Activated B cell treated with CpG ODN at 0.5 μM for 24 hours (primary cell): Measurements from ENCODE around the gene CLTCL1. TPM values are rescaled to one million over a fixed set of nuclear protein-coding genes. Genes with fewer than 3 reads are reported as not detected.
"Not testable (repeated sequence)": the region's sequence is repeated elsewhere in the genome, so short reads cannot be mapped to it uniquely, and the experiment has no call there.

Experiments
- ATAC-seq: fragments of 200-7000 bp; cut with Tn5 transposase; one replicate; pipeline ENCODE4 v1.10.0; 2021; ENCODE audit warnings: low read depth, mild to moderate bottlenecking, moderate library complexity
- CTCF ChIA-PET: fragments of 350-600 bp; sonication (Branson Sonifier 250); formaldehyde crosslinking; loops from one replicate; lab custom pipeline; 2021; ENCODE audit warnings: antibody characterized with exemption; lab: Charles Lee
- POLR2A ChIA-PET: fragments of 350-600 bp; sonication (Branson Sonifier 250); formaldehyde crosslinking; loops from one replicate; lab custom pipeline; 2021; ENCODE audit warnings: antibody characterized with exemption; lab: Charles Lee
- DNase-seq: peaks from one replicate; pipeline ENCODE4 v3.0.0; 2022
- H3K27ac Mint-ChIP-seq: one replicate; pipeline ENCODE4 v1.8.0; 2020; ENCODE audit warnings: mixed read lengths
- H3K27me3 Mint-ChIP-seq: one replicate; pipeline ENCODE4 v1.8.0; 2021; ENCODE audit warnings: mixed read lengths
- H3K36me3 Mint-ChIP-seq: one replicate; pipeline ENCODE4 v1.8.0; 2021; ENCODE audit warnings: low read depth, mixed read lengths
- H3K4me1 Mint-ChIP-seq: one replicate; pipeline ENCODE4 v1.8.0; 2021; ENCODE audit warnings: mixed read lengths
- H3K4me3 Mint-ChIP-seq: one replicate; pipeline ENCODE4 v1.8.0; 2020; ENCODE audit warnings: mild to moderate bottlenecking, mixed read lengths
- H3K9me3 Mint-ChIP-seq: one replicate; pipeline ENCODE4 v1.8.0; 2020; ENCODE audit warnings: mixed read lengths
- CTCF ChIP-seq: fragments of 200-600 bp; IDR thresholded peaks from one replicate; pipeline ENCODE4 v1.8.0; 2022; ENCODE audit warnings: antibody characterized with exemption, mild to moderate bottlenecking
- intact Hi-C: fragments of 100-400 bp; cut with micrococcal nuclease; formaldehyde crosslinking; loops from one replicate; pipeline ENCODE4 v1.15.1; 2024
- total RNA-seq: library from RNA; stranded (reverse); gene quantifications from 2 replicates; pipeline ENCODE4 v1.2.3, GENCODE V29; 2022

The CLTCL1 gene
- total RNA-seq, 1 donor from 2014 or later = 5.0 TPM

- ChIA-PET CTCF (no interaction called here), POLR2A (no interaction called here)
- H3K27ac Mint-ChIP-seq = no peak overlapping the region
Observed at GRCh38 chr22:19285831-19286230, 5.7 kb downstream of the CLTCL1 start.

GRCh38 chr22:19279143-19279542 lies 12.4 kb downstream of the CLTCL1 start:
- ATAC-seq, DNase-seq, H3K27ac Mint-ChIP-seq, H3K9me3 Mint-ChIP-seq, intact Hi-C loops, H3K27me3 Mint-ChIP-seq, CTCF ChIA-PET, H3K4me1 Mint-ChIP-seq, H3K36me3 Mint-ChIP-seq, H3K4me3 Mint-ChIP-seq, POLR2A ChIA-PET: not testable (repeated sequence)

More at GRCh38 chr22:19285831-19286230, 5.7 kb downstream of the CLTCL1 start:
- H3K36me3 Mint-ChIP-seq = no peaks in the 10 kb centered on the region
- TF ChIP-seq CTCF = no peak
- no peaks in the 10 kb centered on the region for H3K9me3 Mint-ChIP-seq
- DNase-seq (no peak), ATAC-seq (no peak)
- intact Hi-C loops = no loop called here
- H3K4me3 Mint-ChIP-seq = no peak overlapping the region
- H3K27me3 Mint-ChIP-seq = peaks cover 10% of the 10 kb centered on the region
- peaks cover 4% of the 10 kb centered on the region for H3K4me1 Mint-ChIP-seq

- no peaks in the 10 kb centered on the region for H3K36me3 Mint-ChIP-seq
- intact Hi-C loops = no loop called here
- no peak for TF ChIP-seq CTCF
- no peak for DNase-seq
- peaks cover 7% of the 10 kb centered on the region for H3K27me3 Mint-ChIP-seq
- ATAC-seq = no peak
- no peak overlapping the region for H3K4me3 Mint-ChIP-seq
- ChIA-PET CTCF (no interaction called here), POLR2A (no interaction called here)
- no peaks in the 10 kb centered on the region for H3K4me1 Mint-ChIP-seq
- H3K27ac Mint-ChIP-seq = no peak overlapping the region
- no peaks in the 10 kb centered on the region for H3K9me3 Mint-ChIP-seq
Observed at GRCh38 chr22:19277785-19278184, 13.7 kb downstream of the CLTCL1 start.

- ChIA-PET CTCF (no interaction called here), POLR2A (no interaction called here)
- Mint-ChIP-seq H3K27me3 (peaks cover 7% of the 10 kb centered on the region), H3K27ac (no peak overlapping the region), H3K4me3 (no peak overlapping the region), H3K9me3 (no peaks in the 10 kb centered on the region), H3K36me3 (no peaks in the 10 kb centered on the region), H3K4me1 (no peaks in the 10 kb centered on the region)
- intact Hi-C loops = no loop called here
- no peak for DNase-seq
- no peak for ATAC-seq
- TF ChIP-seq CTCF = no peak
Observed at GRCh38 chr22:19275919-19276600, 15.5 kb downstream of the CLTCL1 start.

- no peak overlapping the region for H3K27ac Mint-ChIP-seq
- H3K4me3 Mint-ChIP-seq = no peak overlapping the region
- no peak for ATAC-seq
- no peaks in the 10 kb centered on the region for H3K9me3 Mint-ChIP-seq
- intact Hi-C loops = no loop called here
- H3K27me3 Mint-ChIP-seq = peaks cover 7% of the 10 kb centered on the region
- ChIA-PET POLR2A (no interaction called here), CTCF (no interaction called here)
- no peaks in the 10 kb centered on the region for H3K36me3 Mint-ChIP-seq
- H3K4me1 Mint-ChIP-seq = no peaks in the 10 kb centered on the region
- TF ChIP-seq CTCF = no peak
- no peak for DNase-seq
Observed at GRCh38 chr22:19275513-19275912, 16.0 kb downstream of the CLTCL1 start.

GRCh38 chr22:19275104-19275503 lies 16.4 kb downstream of the CLTCL1 start:
- no peak for TF ChIP-seq CTCF
- DNase-seq (no peak), ATAC-seq (no peak)
- intact Hi-C loops = no loop called here
- Mint-ChIP-seq H3K36me3 (no peaks in the 10 kb centered on the region), H3K9me3 (no peaks in the 10 kb centered on the region), H3K4me3 (no peak overlapping the region), H3K4me1 (no peaks in the 10 kb centered on the region), H3K27ac (no peak overlapping the region), H3K27me3 (peaks cover 7% of the 10 kb centered on the region)
- POLR2A ChIA-PET = no interaction called here
- CTCF ChIA-PET = no interaction called here
